Liver (tissue), 9 donors: Measurements from ENCODE around the gene CWC22. TPM values are rescaled to one million over a fixed set of nuclear protein-coding genes. Genes with fewer than 3 reads are reported as not detected.

ENCODE experiments used
- DNase-seq: peaks from one replicate; pipeline ENCODE4 v3.0.0-alpha.2; 2017; ENCODE audit warnings: low spot score
- H3K27ac ChIP-seq, 2 donors: one replicate each; pipeline ENCODE4 v1.7.0; 2013; ENCODE audit warnings: inconsistent platforms in 2 of 2, low read length in 2 of 2, control low read depth in 1 of 2, low read depth in 1 of 2, mild to moderate bottlenecking in 1 of 2
- H3K27me3 ChIP-seq, 4 donors: one replicate each; pipeline versions ENCODE4 v1.6.1 to v1.7.0; 2013; ENCODE audit warnings: low read length in 3 of 4, inconsistent platforms in 1 of 4, mild to moderate bottlenecking in 1 of 4, moderate library complexity in 1 of 4; ENCODE audit not compliant: control insufficient read depth in 4 of 4, insufficient read depth in 4 of 4
- H3K36me3 ChIP-seq, 4 donors: one replicate each; pipeline versions ENCODE4 v1.6.1 to v1.7.0; 2013; ENCODE audit warnings: low read length in 3 of 4, mild to moderate bottlenecking in 3 of 4, low read depth in 1 of 4, moderate library complexity in 1 of 4; ENCODE audit not compliant: control insufficient read depth in 4 of 4, insufficient read depth in 3 of 4
- H3K4me1 ChIP-seq, 4 donors: one replicate each; pipeline versions ENCODE4 v1.6.1 to v1.7.0; 2013; ENCODE audit warnings: low read length in 3 of 4, mild to moderate bottlenecking in 3 of 4, moderate library complexity in 1 of 4; ENCODE audit not compliant: control insufficient read depth in 4 of 4, insufficient read depth in 4 of 4
- H3K4me3 ChIP-seq, 3 donors: one replicate each; pipeline versions ENCODE4 v1.6.1 to v1.7.0; 2013; ENCODE audit warnings: low read length in 3 of 3, control low read depth in 1 of 3, low read depth in 1 of 3, mild to moderate bottlenecking in 1 of 3
- H3K9ac ChIP-seq, 2 donors: one replicate each; pipeline ENCODE4 v1.7.0; 2013; ENCODE audit warnings: low read length in 2 of 2, mild to moderate bottlenecking in 2 of 2, moderate library complexity in 2 of 2, control low read depth in 1 of 2, low read depth in 1 of 2
- H3K9me3 ChIP-seq, 4 donors: one replicate each; pipeline versions ENCODE4 v1.6.1 to v1.7.0; 2013; ENCODE audit warnings: low read length in 3 of 4; ENCODE audit not compliant: control insufficient read depth in 4 of 4
- ATF3 ChIP-seq: IDR thresholded peaks from 2 replicates; pipeline ENCODE4 v1.6.1; 2016; ENCODE audit warnings: antibody characterized with exemption
- CTCF ChIP-seq: fragments of 150-350 bp; IDR thresholded peaks from 2 replicates; pipeline ENCODE4 v1.5.1; 2017; ENCODE audit warnings: improper control_type of control experiment, low read depth, low read length; ENCODE audit not compliant: missing input control
- EGR1 ChIP-seq, 2 donors: IDR thresholded peaks; 2 replicates each; pipeline ENCODE4 v1.6.1; 2016 to 2018; ENCODE audit warnings: antibody characterized with exemption in 2 of 2, low read depth in 2 of 2
- FOXA1 ChIP-seq: IDR thresholded peaks from 2 replicates; pipeline ENCODE4 v1.6.1; 2016; ENCODE audit warnings: antibody characterized with exemption
- FOXA2 ChIP-seq: IDR thresholded peaks from 2 replicates; pipeline ENCODE4 v1.6.1; 2016; ENCODE audit warnings: antibody characterized with exemption
- GABPA ChIP-seq, 2 donors: IDR thresholded peaks in 1 of 2; conservative IDR thresholded peaks in 1 of 2; 2 replicates each; pipeline ENCODE4 v1.6.1; 2016; ENCODE audit warnings: antibody characterized with exemption in 2 of 2, mild to moderate bottlenecking in 1 of 2, moderate library complexity in 1 of 2
- HNF4A ChIP-seq, 2 donors: conservative IDR thresholded peaks; 2 replicates each; pipeline ENCODE4 v1.6.1; 2016; ENCODE audit warnings: antibody characterized with exemption in 2 of 2, mild to moderate bottlenecking in 2 of 2
- JUND ChIP-seq, 2 donors: IDR thresholded peaks; 2 replicates each; pipeline ENCODE4 v1.6.1; 2016; ENCODE audit warnings: antibody characterized with exemption in 2 of 2
- MAX ChIP-seq: IDR thresholded peaks from 2 replicates; pipeline ENCODE4 v1.6.1; 2016; ENCODE audit warnings: antibody characterized with exemption
- NR2F2 ChIP-seq: IDR thresholded peaks from 2 replicates; pipeline ENCODE4 v1.6.1; 2016; ENCODE audit warnings: antibody characterized with exemption
- RAD21 ChIP-seq, 2 donors: IDR thresholded peaks; 2 replicates each; pipeline ENCODE4 v1.6.1; 2016; ENCODE audit warnings: antibody characterized with exemption in 2 of 2, mild to moderate bottlenecking in 2 of 2
- REST ChIP-seq: IDR thresholded peaks from 2 replicates; pipeline ENCODE4 v1.6.1; 2016; ENCODE audit warnings: antibody characterized with exemption, mild to moderate bottlenecking
- RXRA ChIP-seq, 2 donors: IDR thresholded peaks; 2 replicates each; pipeline ENCODE4 v1.6.1; 2017 to 2018; ENCODE audit warnings: antibody characterized with exemption in 2 of 2, mild to moderate bottlenecking in 1 of 2
- SP1 ChIP-seq: IDR thresholded peaks from 2 replicates; pipeline ENCODE4 v1.6.1; 2018; ENCODE audit warnings: antibody characterized with exemption, mild to moderate bottlenecking
- YY1 ChIP-seq: IDR thresholded peaks from 2 replicates; pipeline ENCODE4 v1.6.1; 2016; ENCODE audit warnings: antibody characterized with exemption, mild to moderate bottlenecking
- ZBTB33 ChIP-seq: IDR thresholded peaks from 2 replicates; pipeline ENCODE4 v1.6.1; 2016; ENCODE audit warnings: antibody characterized with exemption
- WGBS: extraction: QIAGEN DNeasy Blood & Tissue Kit; methylation state at CpG from one replicate; pipeline ENCODE4 v1.1.7; 2013; 5-methylcytosine and 5-hydroxymethylcytosine counted together
- polyA plus RNA-seq, 2 donors: library from polyadenylated mRNA; stranded (reverse) in 1 of 2; unstranded in 1 of 2; fragments of 200-250 nt in 1 of 2; fragments of >200 nt in 1 of 2; fragmentation: Nextera tagmentation in 1 of 2; extraction: Ambion mirVana in 1 of 2; gene quantifications; one replicate each; pipeline versions ENCODE4 v1.2.1 to v1.2.3, GENCODE V29; 2013 to 2015
- total RNA-seq, 2 donors: library from RNA; depleted of rRNA; stranded (reverse); fragments of >200 nt; gene quantifications; one replicate each; pipeline ENCODE4 v1.2.3, GENCODE V29; 2014
- donor health status: healthy.
- donor health status: healthy.
- donor health status: healthy.
- donor health status: healthy.
- donor health status: healthy.

Gene CWC22
- total and polyA plus RNA-seq, 4 donors, result 4.4 to 12.0 (median 7.7) TPM

GRCh38 chr2:180003559-180003958 lies 3.5 kb downstream of the CWC22 start:
- no peak overlapping the region for H3K27ac ChIP-seq
- peaks cover 0 to 2% (median under 1%) of the 10 kb centered on the region in 4 donors for H3K36me3 ChIP-seq
- H3K4me3 ChIP-seq, result no peak overlapping the region
- peaks cover 0 to 14% (median 9%) of the 10 kb centered on the region in 4 donors for H3K4me1 ChIP-seq
- no peaks in the 10 kb centered on the region for H3K27me3 ChIP-seq
- no peak for DNase-seq
- WGBS, result 82% methylated on average over 2 of the region's 2 CpGs
- no peaks in the 10 kb centered on the region for H3K9me3 ChIP-seq
- TF ChIP-seq MAX (no peak), GABPA (IDR thresholded peaks at IDR 0.05 in 1 of 2, conservative IDR thresholded peaks at IDR 0.05 in 1 of 2) (no peak)
- H3K9ac ChIP-seq, result no peak overlapping the region

- no peak for DNase-seq
- WGBS, result 99% methylated on average over 1 of the region's 1 CpG
- H3K4me1 ChIP-seq, result peaks cover 0 to 14% (median 9%) of the 10 kb centered on the region in 4 donors
- TF ChIP-seq MAX, result no peak
- no peak for TF ChIP-seq EGR1 (IDR thresholded peaks at IDR 0.05; ENCODE audit: low read depth in 2 of 2)
- TF ChIP-seq ATF3, result no peak
- no peak for TF ChIP-seq SP1
- no peak for TF ChIP-seq GABPA (IDR thresholded peaks at IDR 0.05 in 1 of 2, conservative IDR thresholded peaks at IDR 0.05 in 1 of 2)
- no peak for TF ChIP-seq NR2F2
- TF ChIP-seq RXRA (IDR thresholded peaks at IDR 0.05), result no peak
- TF ChIP-seq YY1, result no peak
- no peak for TF ChIP-seq CTCF
- TF ChIP-seq JUND (IDR thresholded peaks at IDR 0.05), result no peak
- TF ChIP-seq ZBTB33, result no peak
- TF ChIP-seq RAD21 (IDR thresholded peaks at IDR 0.05), result no peak
- TF ChIP-seq FOXA1, result no peak
- H3K27ac ChIP-seq, result no peak overlapping the region
- no peak overlapping the region for H3K9ac ChIP-seq
- H3K4me3 ChIP-seq, result no peak overlapping the region
- H3K27me3 ChIP-seq, result no peaks in the 10 kb centered on the region
- H3K36me3 ChIP-seq, result peaks cover 0 to 2% (median under 1%) of the 10 kb centered on the region in 4 donors
- H3K9me3 ChIP-seq, result no peaks in the 10 kb centered on the region
These were observed 4.0 kb downstream of the CWC22 start for GRCh38 chr2:180003073-180003472.

GRCh38 chr2:180002198-180002770 lies 4.8 kb downstream of the CWC22 start:
- Histone ChIP-seq H3K4me1 (peaks cover 0 to 14% (median 8%) of the 10 kb centered on the region in 4 donors), H3K27ac (no peak overlapping the region), H3K9ac (no peak overlapping the region), H3K9me3 (no peaks in the 10 kb centered on the region), H3K4me3 (no peak overlapping the region), H3K27me3 (no peaks in the 10 kb centered on the region), H3K36me3 (peaks cover 0 to 2% (median under 1%) of the 10 kb centered on the region in 4 donors)
- 95% methylated on average over 2 of the region's 2 CpGs for WGBS
- DNase-seq, result no peak
- TF ChIP-seq SP1 (no peak), REST (no peak), ATF3 (no peak), RAD21 (IDR thresholded peaks at IDR 0.05) (no peak), FOXA2 (no peak), FOXA1 (no peak), HNF4A (conservative IDR thresholded peaks at IDR 0.05) (no peak), MAX (no peak)
